Retinal pigment epithelial cell (primary cell): ENCODE measurements around the gene RBMS1.
"Not testable (repeated sequence)": the region's sequence is repeated elsewhere in the genome, so short reads cannot be mapped to it uniquely, and the experiment has no call there.

Experiments
- DNase-seq: peaks from one replicate; pipeline ENCODE4 v3.0.0-alpha.2; 2010; ENCODE audit warnings: low read depth
- H3K4me3 ChIP-seq: 2 replicates; pipeline ENCODE4 v1.5.1; 2011; ENCODE audit warnings: mild to moderate bottlenecking, low read length, control low read depth, moderate library complexity
- CTCF ChIP-seq: conservative IDR thresholded peaks from 2 replicates; pipeline ENCODE4 v1.5.1; 2011; ENCODE audit warnings: low read depth, low read length, control low read depth, inconsistent platforms

Gene RBMS1

GRCh38 chr2:160491911-160492371 lies 1.7 kb downstream of the RBMS1 start:
- DNase-seq: no peak
- H3K4me3 ChIP-seq: peak overlapping the region; percentile 82
- no peak for TF ChIP-seq CTCF

GRCh38 chr2:160490733-160491685 lies 2.6 kb downstream of the RBMS1 start:
- TF ChIP-seq CTCF: no peak
- no peak for DNase-seq
- H3K4me3 ChIP-seq: peak overlapping the region; percentile 82

DNA sequence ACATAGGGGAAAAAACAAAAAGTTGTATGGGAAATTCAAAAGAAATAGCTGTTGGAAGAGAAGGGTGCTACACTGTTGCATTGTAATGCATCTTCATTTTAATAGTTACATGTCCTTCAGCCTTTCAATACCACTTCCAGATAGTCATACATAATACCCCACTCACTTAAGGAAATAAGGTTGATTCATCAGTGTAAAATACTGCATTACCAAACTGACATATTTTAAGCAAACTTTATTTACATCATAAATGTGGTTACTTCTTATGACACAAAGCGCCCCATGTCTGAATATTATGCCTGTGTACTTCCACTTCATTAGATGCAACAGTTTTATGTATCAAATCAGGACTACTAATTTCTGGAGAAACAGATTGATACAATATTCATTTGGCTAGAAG lies 4.5 kb downstream of the RBMS1 start:
- no peak for DNase-seq
- TF ChIP-seq CTCF: no peak
- H3K4me3 ChIP-seq: no peak overlapping the region

DNA sequence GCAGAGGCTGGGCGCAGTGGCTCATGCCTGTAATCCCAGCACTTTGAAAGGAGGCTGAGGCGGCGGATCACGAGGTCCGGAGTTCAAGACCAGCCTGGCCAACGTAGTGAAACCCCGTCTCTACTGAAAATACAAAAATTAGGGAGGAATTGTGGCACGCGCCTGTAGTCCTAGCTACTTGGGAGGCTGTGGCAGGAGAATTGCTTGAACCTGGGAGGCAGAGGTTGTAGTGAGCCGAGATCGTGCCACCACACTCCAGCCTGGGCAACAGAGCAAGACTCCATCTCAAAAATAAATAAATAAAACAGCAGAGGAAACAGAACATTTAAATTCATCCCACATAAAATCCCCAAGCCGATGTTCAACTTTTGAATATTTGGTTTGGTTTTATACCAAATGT lies 5.3 kb downstream of the RBMS1 start:
- not testable (repeated sequence) for H3K4me3 ChIP-seq, DNase-seq

DNA sequence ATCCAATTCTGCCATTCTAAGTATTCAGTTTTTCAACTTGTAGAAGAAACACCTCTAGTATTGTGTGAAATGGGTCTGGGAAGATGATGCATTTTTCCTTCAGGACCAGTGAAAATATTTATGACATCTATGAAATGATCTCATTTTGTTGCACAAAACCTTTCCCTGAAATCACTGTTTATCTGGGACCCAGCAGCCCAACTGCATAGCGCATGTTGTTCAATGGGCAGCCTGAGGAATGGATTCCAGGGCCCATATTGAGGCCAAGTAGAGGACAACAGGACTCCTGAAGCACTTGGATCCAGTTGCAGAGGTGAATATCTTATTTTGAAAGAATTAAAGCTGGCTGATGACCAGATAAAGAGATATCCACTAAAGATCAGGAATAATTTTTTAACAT lies 7.3 kb downstream of the RBMS1 start:
- H3K4me3 ChIP-seq: no peak overlapping the region
- DNase-seq: no peak
- TF ChIP-seq CTCF: no peak

DNA sequence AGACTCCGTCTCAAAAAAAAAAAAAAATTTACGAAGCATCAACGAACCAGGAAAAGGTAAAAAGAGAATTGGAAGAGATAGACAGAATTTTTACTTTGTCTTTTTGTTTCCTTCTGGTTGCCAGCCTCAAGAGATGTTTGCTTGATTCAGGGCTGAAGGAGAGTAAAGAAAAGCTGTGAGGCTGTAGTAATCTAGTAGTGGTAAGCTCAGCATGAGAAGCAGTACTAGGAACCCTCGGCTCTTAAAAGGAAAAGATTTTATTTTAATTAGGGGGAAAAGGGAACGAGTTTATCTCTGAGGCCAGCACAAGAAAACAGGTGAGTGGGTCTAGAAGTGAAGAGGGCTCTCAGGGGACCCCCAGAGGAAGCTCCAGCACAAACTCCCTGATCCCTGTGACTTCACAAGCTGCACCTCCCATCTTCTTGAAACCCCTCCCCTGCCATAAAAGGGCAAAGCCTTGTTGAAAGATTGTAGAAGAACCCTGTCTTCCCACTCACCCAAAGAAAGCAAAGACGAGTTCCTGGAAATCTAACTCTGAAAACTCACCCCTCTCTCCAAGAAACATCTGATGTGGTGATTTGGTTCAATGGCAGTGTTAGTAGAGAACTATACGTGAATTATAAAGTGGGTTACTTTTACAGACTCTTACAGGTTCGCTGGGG lies 8.6 kb downstream of the RBMS1 start:
- no peak overlapping the region for H3K4me3 ChIP-seq
- TF ChIP-seq CTCF: no peak
- DNase-seq: no peak

GRCh38 chr2:160482673-160483072 lies 10.9 kb downstream of the RBMS1 start:
- no peak for DNase-seq
- no peak overlapping the region for H3K4me3 ChIP-seq
- TF ChIP-seq CTCF: no peak
